Hematopoietic multipotent progenitor cell treated with erythropoietin and hydrocortisone succinate and interleukin-3 and kit ligand, for 15 days (in vitro differentiated cells): Measurements from ENCODE around the gene OTUB1.
"Not testable (repeated sequence)": the region's sequence is repeated elsewhere in the genome, so short reads cannot be mapped to it uniquely, and the experiment has no call there.

Source experiments
- DNase-seq: peaks from one replicate; pipeline ENCODE4 v3.0.0-alpha.2; 2015; ENCODE audit warnings: low spot score

The OTUB1 gene

DNA sequence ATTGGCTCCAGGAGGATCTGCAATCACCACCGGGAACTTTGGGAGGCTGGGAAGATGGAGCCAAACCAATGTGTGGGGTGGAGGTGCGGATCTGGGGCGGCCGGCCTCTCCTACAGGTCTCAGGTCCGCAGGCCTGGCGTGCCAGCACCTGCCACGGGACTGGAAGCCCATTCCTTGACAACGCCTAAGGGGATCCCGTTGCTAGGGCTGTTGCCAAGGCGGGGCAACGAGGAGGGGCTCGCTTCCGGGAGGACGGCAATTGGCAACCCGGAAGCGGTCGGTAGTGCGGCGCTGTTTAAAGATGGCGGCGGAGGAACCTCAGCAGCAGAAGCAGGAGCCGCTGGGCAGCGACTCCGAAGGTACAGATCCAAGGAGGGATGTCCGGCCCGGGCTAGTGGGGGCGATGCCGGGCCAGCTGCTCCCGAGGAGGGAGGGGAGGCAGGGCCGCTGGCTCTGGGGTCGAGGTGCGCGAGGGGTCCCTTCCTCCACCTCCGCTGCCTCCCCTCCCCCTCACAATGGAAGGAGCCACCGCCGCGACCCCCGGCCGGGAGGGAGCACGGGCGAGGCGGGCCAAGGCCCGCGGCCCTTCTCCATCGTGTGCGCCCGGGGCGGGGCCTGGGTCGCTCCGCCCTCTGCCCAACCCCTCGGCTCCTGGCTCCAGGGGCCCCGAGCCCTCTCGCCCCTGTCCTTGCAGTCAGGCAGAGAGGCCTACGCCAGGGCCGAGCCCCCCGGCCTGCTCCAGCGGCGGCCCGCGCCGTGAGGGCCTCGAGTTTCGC, at the start of gene OTUB1:
Gene OTUB1, plus strand, starts transcription at position 283 of the 776 bp plus-strand sequence. Its CDS starts 19 bp downstream, at position 302.
- peak; percentile 83 for DNase-seq

GRCh38 chr11:63937713-63938478, 48.3 kb upstream of the OTUB1 start:
- DNase-seq, result no peak

DNA sequence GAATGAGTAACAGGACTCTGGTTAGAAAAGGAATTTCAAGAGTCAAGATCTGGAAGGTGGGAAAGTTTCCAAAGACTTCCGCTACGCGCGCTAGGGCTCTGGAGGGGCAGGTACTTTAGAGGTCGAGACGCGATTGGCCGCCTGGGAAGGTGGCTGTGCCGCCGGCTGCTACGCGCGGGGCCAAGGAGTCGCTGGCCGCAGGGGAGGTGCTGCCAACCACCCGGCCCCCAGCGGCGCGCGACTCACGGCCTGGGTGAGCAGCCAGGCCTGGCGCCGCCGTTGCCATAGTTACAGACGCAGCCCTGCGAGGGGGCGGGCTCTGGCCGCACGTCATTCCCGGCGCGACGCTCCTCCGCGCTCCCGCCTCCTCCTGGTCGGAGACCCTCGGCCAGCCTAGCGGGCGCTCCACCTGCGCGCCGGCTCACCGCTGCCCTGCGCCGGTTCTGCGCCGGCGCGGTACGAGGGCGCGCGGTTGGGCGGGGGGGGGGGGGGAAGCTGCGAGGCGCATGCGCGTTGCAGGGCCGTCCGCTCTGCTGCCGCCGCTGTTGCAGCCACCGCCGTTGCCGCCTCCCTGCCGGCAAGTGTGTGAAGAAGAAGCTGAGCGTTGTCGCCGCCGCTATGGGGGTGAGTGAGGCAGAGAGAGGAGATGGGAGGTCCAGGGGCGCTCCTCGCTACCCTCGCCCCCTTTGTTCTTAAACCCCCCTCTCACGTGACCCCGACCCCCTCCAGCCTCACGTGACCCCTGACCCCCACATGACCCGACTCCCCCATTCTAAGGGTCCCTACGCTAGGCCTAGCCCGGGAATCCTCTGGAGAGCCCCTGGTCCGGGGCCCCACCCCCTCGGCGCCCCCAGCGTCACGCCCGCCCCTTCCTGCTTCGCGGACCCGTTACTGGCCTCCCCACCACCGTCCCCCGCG, 47.5 kb upstream of the OTUB1 start, which contains the start of gene NAA40:
Gene NAA40, plus strand, starts transcription at position 524 of the 918 bp plus-strand sequence. Its CDS starts 95 bp downstream, at position 619.
- peak; percentile 90 for DNase-seq

DNA sequence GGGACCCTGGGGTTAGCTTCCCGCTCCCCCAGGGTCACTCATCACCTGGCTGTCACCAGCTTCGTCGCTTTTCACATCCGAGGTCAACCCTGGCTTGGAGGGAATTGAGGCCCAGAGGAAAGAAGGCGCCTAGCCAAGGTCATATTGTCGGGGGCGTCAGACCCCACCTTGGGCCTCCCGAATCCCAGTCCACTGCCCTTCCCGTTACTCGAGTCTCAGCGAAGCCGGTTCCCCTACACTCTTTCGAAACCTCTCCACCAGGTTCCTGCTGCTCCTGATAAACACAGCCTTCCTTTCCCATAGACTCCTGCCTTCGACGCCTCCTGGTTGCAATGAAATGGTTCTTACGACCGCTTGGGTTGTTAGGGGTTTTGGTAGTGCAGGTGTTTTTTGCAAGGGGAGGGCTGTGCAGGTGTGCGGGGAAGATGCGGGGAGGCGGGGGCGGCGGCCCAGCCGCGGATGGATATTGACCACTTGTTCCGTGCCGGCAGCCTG, 46.8 kb upstream of the OTUB1 start:
- no peak for DNase-seq

DNA sequence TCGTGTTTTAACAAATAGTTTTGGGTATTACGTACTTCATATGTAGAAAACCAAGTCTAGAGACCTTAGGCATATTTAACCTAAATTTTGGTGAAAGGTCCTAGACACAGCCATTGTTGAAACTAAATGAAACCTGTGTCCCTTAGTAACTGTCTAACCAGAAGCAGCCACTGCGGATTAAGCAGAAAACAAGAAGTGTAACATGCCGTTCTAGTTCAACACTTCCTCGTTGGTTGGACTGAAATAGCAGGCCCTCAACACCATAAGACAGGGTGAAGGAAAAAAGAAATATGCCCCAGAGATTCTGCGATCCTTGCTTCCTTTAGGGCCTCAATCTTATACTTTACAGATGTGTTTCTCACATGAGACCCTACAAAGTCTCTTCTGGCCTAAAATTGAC, 45.5 kb upstream of the OTUB1 start:
- DNase-seq, result no peak

- no peak for DNase-seq
Measured at GRCh38 chr11:63941901-63942300, 44.3 kb upstream of the OTUB1 start.

GRCh38 chr11:63942803-63943202, 43.4 kb upstream of the OTUB1 start:
- DNase-seq, result no peak

DNA sequence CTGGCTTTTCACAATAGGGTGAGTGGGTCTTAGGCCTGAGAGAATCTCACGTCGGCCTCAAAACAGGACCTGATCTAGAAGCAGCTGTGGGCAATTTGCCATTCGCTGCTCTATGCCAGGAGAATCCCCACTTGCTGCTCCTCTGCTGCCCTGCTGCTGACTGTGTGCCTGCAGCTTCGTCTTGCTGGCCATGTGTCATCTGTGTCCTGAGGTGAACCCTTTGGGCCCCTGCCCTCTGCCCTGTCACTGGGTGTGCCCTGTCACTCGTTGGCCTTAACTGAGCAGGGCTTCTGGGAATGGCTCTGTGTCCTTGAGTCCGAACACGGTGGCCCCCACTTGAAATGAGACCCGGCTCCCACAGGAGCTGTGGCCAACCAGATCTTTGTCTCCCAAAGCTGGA, 41.3 kb upstream of the OTUB1 start:
- peak; percentile 68 for DNase-seq

DNA sequence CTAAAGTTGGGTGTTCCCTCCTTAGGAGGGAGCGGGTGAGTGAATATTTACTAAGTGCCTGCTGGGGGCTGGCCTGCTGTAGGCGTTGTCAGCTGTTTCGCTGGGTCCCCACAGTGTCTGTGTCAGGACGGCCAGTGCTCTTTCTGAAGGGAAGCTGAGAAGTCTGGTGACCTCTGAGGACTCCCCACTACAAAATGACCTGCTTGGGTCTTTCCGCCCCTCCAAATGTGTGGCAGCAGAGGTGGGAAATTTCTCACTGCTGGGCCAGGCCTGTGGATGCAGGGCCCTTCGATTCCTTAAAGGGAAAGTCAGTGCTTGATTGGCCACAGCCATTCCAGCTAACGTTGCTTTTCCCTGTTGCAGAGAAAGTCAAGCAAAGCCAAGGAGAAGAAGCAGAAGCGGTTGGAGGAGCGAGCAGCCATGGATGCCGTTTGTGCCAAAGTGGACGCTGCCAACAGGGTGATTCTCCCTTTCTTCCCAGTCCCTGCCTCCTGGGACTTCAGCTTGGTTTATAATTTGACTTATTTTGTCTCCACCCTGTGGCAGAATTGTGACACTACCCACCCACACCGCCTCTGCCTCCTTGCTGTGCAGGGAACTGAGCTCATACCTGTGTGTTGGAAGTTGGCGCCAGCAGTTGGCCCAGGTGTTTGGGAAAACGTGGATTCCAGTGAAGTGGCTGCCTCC, 40.6 kb upstream of the OTUB1 start:
- peak; percentile 71 for DNase-seq

DNA sequence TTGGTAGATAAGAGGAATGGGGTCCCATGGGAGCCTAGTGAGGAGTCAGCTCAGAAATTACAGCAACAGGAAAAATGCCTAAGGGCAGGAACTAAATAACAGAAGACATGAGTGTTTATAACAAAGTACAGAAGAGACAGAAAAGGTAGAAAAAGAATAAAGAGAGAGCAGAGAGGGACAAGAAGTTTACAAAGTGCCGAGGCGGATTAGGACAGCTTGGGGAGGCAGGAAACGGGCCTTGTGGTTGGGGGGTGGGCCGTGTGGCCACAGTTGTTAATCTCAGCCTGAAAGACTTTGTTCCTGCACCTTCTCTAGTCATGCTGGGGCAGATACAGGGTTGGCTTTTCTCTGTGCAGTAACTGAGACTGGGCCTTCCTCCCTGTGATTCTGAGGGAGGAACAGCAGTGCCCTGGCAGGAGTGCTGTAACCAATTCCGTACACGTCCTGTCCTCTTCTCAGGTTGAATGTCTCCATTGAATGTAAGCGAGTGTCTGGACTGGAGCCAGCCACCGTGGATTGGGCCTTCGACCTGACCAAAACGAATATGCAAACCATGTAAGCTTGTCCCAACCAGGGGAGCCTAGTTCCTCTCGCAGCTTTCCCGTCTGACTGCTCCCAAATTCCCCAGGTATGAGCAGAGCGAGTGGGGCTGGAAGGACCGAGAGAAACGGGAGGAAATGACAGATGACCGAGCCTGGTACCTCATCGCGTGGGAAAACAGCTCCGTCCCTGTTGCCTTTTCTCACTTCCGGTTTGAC, 34.3 kb upstream of the OTUB1 start:
- DNase-seq, result no peak

DNA sequence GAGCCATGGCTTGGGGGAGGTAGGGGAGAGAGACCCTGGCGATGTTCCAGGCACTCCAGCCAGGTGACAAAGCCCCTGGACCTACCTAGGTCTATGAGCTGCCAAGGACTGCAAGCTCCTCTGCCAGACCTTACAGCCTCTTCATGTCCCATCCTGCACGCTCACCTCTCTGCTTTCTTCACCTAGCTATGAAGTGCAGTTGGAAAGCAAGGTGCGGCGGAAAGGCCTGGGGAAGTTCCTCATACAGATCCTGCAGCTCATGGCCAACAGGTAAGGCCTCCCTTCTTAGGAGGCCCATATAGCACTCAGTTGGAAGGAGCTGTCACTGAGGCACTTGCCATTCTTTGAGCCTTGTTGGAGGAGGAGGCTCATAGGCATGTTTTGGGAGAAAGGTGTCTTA, 33.7 kb upstream of the OTUB1 start:
- no peak for DNase-seq

GRCh38 chr11:63958008-63958407, 28.2 kb upstream of the OTUB1 start:
- DNase-seq, result no peak

DNA sequence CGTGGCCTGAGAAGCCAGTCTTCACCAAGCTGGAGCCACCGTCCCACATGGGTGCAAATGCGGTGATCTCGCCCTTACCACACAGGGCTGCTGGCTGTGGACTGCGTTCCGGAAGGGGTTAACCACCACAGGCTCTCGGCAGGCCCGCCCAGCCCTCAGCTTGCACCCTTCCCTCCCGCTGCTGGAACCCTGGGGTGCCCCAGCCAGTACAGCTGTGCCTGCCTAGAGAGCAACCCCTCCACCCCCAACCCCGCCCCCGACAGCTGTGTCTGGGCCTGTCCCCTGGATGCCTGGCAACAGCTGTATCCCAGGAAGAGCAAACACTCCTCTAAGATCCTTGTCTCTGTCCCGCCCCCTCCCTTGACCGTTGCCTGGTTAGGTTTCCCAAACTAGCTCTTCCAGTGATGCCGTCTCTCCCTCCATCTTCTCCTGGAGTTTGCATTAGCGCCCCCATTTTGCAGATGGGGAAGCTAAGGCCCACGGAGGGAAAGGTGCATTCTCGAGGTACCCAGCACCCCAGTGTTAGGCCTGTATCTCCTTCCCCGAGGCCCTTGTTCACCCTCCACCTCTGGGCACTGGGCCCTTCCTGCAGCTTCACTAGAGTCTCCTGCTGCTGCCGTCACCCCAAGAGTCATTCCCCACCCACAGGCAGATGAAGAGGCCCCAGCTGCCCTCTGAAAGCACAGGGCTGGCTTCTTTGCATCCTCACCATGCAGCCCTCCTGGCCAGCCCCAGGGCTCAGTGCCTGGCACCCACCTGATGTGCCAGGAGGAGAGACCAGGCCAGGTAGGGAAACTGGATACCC, 24.4 kb upstream of the OTUB1 start:
- DNase-seq, result no peak

- DNase-seq, result not testable (repeated sequence)
Measured at GRCh38 chr11:63963895-63964294, 22.3 kb upstream of the OTUB1 start.

DNA sequence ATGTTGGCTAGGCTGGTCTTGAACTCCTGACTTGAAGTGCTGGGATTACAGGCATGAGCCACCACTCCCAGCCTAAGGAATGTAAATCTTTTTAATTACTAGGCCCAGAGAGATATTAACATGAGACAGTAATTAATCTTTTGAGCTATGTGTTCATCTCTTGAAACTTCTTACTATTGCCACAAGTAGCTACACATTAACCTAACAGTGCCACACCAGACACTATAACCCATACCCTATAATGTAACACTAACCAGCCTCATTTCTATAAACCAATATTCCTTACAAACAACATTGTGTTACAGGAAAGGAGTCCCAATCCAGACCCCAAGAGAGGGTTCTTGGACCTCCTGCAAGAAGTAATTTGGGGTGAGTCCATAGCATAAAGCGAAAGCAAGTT, 19.8 kb upstream of the OTUB1 start:
- DNase-seq, result no peak

DNA sequence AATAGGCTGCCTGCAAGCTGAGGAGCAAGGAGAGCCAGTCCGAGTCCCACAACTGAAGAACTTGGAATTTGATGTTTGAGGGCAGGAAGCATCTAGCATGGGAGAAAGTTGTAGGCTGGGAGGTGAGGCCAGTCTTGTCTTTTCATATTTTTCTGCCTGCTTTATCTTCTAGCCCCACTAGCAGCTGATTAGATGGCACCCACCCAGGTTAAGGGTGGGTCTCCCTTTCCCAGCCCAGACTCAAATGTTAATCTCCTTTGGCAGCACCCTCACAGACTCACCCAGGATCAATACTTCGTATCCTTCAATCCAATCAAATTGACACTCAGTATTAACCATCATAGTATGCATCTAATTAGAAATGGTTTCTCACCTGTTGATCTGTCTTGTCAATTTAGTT, 16.8 kb upstream of the OTUB1 start:
- peak; percentile 29 for DNase-seq

- no peak for DNase-seq
Measured at GRCh38 chr11:63970902-63971301, 15.3 kb upstream of the OTUB1 start.

GRCh38 chr11:63973912-63974258, 12.4 kb upstream of the OTUB1 start:
- DNase-seq, result not testable (repeated sequence)

DNA sequence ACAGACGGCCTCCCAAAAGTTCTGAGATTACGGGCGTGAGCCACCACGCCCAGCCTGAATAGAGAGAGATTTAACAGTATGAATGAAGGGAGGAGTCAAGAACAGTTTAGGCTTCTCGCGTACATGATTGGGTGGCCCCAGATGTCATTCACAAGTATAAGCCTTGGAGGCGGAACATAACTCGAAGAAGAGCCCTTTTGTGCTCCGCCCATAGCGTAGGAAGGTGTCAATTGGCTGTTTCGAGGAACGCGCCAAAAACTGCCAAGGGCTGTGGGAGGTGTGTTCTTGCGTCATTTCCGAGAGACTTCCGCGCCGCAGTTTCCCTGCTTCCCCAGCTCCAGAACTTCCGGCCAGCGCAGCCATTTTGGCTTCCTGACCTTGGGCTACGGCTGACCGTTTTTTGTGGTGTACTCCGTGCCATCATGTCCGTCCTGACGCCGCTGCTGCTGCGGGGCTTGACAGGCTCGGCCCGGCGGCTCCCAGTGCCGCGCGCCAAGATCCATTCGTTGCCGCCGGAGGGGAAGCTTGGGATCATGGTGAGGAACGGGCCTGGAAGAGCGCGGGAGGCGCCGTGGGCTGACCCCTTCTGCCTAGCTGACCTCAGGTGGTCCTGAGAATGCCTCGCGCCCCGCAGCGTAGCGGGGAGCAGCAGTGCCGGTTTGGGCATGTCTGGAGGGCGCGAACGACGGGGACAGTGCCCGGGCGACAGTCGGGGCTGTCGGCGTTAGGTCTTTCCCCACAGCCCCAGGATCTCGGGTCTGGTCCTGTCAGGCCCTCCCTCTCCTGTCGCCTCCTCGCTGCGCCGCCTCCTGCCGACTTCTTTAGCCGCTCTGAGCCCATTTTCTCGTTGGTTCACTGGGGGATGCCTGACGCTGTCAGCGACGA, 11.7 kb upstream of the OTUB1 start, which contains the start of gene COX8A:
Gene COX8A, plus strand, starts transcription at position 362 of the 885 bp plus-strand sequence. Its CDS starts 61 bp downstream, at position 423.
- DNase-seq, result peak; percentile 100
